ENCODE results near the gene CERS6.

DNA sequence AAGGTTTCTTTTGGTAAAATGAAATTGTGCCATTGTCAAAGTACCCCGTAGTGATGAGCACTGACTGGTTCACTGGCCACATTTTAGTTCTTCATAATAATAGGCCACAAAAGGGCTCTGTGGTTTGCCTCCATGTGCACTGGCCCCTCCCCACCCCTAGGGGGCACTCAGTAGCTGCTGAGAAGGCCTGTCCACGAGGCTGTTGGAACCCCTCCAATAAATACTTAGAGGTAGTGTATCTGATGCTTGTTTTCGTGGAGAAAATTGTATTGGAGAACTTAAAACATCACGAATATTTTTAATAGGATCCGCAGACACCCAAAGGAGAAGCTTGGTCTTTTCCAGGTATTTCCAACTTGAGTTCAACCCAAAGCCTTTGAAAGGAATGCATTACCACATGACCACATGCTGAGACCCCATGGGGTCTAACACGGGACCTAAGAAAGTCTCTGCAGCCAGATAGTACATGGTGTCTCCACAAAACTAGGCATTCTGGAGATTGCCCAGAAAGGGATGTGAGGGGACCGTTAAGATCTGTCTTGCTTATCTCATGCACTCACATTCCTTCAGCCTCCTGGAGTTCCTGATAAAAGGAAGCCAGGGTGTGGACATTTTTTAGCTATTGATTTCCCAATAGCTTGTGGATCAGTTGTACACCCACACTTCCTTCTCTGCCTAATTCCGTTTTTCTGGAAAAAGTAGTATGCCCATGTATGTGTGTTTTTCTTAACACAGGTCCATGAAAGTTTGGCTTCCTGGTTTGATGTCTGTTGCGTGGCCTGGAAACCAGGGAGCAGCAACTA lies 317.8 kb downstream of the CERS6 start:
- TF ChIP-seq CTCF (IDR thresholded peaks at IDR 0.05): peak; percentile 86 to 93 (median 90)
- no peak for TF ChIP-seq POLR2A (IDR thresholded peaks at IDR 0.05)
